ENCODE data around the gene BRI3BP.
A peak's percentile ranks its signal among the peaks of the same experiment; 100 is the strongest.

BRI3BP gene

GRCh38 chr12:124993626-124994436 lies at the start of gene BRI3BP:
BRI3BP (plus strand) TSS chr12:124993645; CDS start chr12:124993791, 146 bp downstream.
- DNase-seq = peak; percentile 42

DNA sequence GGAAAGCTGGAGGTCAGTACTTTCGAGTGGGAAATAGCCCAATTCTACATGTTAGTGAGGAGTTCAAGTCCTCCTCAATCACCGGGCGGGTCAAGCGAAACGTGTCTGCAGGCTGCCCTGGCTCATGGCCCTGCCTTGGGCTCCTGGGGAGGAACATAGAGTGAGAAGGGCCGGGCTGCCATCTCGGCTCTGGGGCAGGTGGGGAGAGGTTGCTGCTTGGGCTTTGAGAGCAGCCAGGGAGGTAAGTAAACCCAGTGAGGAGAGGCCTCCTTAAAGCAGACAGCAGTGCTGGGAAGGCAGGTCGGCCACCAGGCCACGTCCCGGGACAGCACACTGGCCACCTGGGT lies 47.0 kb upstream of the BRI3BP start:
- no peak for DNase-seq

- no peak for DNase-seq
Observed at GRCh38 chr12:124947013-124947412, 46.4 kb upstream of the BRI3BP start.

GRCh38 chr12:124947561-124948398 lies 45.7 kb upstream of the BRI3BP start:
- DNase-seq = no peak

GRCh38 chr12:124949066-124949465 lies 44.4 kb upstream of the BRI3BP start:
- no peak for DNase-seq

GRCh38 chr12:124949779-124950728 lies 43.4 kb upstream of the BRI3BP start:
- DNase-seq = no peak

DNA sequence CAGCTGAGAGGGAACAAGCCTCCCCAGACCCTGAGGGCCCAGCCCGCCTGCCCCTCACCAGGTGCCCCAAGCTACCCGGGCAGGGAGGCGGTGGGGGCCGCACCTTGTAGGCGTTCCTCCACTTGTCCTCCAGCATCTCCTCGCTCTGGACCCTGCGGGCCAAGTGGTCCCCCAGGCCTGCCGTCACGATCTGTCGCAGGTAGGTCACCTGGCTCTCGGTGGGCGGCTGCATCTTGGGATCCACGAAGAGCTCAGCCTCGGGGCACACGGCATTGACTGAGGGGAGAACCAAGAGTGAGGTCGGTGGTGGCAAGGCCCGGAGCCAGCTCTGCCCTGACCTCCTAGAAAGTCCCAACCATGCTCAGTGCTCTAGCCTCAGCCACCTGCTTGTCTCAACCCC lies 41.1 kb upstream of the BRI3BP start:
- DNase-seq = no peak

DNA sequence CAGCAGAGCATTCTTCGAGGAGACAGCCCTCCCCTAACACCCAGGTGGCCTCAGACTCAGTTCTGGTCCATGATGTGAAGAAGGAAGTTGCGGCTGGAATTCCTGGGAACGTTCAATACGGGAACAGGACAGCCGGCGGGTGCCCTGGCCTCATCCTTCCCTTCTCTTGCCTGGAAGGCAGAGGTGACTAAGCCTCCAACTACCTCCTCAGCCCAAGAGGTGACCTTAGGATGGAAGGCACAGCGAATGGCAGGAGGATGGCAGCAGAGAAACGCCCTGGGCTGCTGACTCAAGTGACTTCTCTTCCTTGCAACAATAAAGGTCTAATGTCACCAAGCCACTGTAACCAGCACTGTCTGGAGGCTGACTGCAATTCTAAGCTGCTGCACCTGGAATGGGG lies 40.6 kb upstream of the BRI3BP start:
- DNase-seq = no peak

- no peak for DNase-seq
Observed at GRCh38 chr12:124953689-124954405, 39.6 kb upstream of the BRI3BP start.

DNA sequence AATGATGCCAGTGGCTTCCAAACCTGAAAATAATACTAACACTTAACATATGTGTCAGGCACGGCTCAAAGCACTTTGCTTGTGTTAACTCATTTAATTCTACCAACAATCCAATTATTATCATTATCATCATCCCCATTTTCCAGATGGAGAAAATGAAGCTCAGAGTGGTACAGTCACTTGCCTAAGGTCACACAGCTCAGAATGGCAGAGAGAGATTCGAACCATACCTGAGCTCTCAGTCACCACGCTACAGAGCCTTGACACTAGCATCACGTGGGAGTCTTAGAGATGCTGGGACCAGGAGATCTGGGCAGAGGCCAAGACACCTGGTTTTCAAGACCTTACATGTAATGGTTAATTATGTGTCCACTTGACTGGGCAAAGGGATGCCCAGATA lies 38.7 kb upstream of the BRI3BP start:
- DNase-seq = no peak

DNA sequence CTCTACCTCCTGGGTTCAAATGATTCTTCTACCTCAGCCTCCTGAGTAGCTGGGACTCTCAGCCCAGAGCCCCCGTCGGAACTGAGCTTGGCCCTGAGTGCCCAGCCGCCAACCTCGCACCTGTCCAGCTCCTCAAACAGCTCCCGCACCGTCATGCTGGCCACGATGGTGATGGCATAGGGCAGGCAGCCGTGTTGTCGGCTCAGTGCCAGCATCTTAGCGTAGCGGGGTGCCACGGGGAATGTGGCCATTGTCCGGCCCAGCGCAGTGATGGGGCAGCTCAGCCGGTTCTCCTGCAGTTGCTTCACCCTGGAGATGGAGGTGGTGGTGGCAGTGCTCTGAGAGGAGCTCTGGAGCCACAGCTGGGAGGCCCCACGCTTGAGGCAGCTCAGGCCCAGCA lies 36.9 kb upstream of the BRI3BP start:
- DNase-seq = no peak

DNA sequence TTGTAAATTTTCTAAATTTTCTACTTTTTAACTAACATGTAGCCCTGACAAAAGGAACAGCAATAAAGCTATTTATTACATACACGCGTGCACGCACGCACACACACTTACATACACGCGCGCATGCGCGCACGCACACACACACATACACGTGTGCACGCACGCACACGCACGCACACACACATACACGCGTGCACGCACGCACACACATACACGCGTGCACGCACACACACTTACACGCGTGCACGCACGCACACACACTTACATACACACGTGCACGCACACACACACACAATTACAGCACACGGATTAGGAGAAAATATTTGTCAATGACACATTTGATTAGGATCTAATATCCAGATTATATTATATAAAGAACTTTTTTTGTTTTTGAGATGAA lies 32.4 kb upstream of the BRI3BP start:
- no peak for DNase-seq

DNA sequence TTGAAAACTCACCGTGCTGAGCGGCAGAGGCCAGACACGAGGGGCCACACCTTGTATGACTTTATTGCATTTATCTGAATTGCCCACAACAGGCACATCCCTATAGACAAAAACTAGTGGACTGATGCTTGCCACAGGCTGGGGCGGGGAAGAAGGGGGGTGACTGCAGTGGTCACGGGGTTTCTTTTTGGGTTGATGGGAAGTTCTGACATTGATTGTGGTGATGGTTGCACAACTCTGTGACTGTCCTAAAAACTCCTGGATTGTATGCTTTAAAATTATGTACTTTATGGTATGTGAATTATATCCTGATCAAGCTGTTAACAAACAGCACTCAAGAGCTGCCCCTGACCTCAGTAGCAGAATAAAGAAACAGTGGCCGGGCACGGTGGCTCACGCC lies 30.2 kb upstream of the BRI3BP start:
- no peak for DNase-seq

DNA sequence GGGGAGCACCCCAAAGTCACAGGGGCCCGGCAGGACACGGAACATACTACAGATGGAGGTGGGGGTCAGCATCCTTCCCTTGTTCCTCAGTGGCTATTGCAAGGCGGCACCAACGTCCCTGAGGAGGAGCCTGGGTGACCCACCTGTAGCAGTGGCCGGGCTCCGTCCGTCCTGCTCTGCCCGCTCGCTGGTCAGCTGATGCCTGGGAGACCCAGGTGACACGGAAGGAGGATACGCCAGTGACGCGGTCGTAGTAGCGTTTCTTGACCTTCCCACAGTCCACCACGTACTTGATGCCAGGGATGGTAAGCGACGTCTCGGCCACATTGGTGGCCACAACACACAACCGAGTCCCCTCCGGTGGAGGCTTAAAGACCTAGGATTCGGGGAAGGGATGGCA lies 29.2 kb upstream of the BRI3BP start:
- no peak for DNase-seq

DNA sequence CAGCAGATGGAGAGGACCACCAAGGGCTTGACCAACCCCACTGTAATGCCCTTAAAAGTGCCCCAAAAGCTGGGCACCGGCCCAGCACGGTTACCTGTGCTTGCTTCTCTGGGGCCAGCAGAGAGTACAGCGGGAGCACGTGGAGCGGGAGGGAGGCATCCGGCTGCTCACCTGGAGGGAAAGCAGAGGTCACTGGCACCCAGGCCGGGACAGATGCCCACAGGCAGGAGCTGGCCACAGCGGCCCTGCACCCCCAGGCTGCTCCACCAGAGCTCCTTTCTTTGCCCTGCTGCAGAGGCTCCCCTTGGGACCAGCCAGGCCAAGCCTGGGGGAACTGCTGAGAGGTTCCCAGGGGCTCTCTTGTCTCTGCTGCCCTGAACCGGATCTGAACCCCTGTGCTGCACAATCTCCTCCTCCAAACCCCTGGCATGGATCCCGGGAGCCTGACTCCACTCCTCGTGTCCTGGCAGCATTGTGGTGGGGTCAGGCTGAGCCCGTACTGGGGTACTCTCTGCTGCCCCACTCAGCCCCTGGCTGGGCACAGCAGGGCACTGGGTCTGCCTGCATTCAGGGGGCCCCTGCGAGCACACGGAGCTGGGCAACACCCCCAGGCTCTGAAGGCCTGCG lies 28.5 kb upstream of the BRI3BP start:
- no peak for DNase-seq

DNA sequence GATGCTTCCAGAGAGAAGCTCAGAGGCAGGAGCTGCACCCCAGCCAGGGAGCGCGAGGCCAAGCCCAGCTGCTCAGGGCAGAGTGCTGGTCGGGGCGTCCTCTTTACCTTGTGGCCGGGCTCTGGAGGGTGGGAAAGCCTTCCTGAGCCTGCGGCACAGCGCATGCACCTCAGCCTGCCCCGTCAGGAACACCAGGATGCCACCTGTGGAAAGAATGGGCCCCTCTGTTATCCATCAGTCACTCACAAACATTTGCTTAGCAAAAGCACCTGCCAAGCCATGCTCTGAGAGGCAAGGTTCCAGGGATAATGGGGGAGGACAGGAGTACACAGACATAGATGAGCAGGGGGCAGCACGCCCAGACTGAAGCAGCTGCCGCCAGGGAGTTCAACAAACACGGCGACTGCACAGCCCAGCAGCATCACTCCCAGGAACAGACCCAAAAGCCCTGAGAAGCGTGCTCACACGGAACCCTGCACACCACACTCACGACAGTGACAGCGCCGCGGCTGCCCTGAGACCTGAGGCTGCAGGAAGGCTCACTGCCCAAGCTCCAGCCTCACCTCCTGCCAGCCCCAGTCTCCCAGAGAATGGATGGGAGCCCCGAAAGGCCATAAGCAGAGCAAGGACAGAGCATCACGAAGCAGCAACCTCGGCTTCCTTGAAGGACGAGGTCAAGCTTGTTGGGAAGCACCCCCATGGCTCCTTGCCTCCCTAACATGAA lies 26.3 kb upstream of the BRI3BP start:
- DNase-seq = no peak

DNA sequence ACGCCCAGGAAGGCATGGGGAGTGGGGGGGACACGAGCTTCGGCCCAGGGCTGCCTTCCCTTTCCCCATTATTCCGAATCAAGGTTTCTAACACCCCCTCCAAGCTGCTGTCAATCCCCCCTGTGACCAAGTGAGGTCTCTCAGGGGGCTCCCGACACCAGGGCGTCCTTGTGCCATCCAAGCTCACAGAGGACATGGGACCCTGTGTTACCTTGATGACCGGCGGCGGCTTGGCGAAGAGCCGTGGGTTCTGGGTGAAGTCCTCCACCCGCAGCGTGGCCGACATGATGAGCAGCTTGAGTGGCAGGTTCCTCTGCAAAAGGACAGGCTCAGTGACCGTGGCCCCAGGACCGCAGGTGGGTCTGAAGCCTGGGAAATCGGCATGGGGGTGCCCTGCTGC lies 24.8 kb upstream of the BRI3BP start:
- no peak for DNase-seq

DNA sequence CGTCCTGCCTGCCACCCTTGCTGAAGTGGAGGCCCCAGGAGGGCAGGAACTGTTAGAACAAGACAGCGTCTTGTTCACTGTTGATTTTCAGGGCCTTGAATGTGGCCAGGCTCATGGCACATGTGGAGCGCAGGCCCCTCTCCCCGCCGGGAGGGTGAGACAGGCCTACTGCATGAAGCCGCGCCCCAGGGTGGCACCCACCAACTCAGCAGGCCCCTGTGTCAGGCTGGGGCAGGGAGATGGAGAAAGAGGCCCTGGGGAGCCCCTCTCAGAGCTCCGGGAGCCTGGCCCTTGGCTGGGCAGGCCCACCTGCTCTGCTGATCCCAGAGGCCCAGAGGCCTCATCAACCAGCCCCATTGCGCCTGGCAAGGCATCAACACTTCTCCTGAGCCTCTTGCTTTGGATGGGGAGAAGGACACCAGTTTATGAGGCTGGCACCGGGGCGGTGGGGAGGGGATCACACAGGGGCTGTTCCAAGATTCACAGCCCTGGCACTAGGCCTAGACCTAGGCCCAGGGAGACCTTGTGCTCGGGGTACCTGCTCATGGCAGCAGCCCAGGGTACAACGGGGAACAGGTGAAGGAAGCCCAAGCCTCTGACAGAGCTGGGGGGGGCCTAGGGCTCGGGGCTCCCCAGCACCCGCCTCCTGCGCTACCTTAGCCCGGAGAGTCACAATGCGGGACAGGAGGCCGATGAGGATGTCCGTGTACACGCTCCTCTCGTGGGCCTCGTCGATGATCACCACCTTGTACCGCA lies 22.6 kb upstream of the BRI3BP start:
- no peak for DNase-seq

- DNase-seq = no peak
Observed at GRCh38 chr12:124971603-124972002, 21.8 kb upstream of the BRI3BP start.

GRCh38 chr12:124972211-124972610 lies 21.2 kb upstream of the BRI3BP start:
- DNase-seq = no peak

DNA sequence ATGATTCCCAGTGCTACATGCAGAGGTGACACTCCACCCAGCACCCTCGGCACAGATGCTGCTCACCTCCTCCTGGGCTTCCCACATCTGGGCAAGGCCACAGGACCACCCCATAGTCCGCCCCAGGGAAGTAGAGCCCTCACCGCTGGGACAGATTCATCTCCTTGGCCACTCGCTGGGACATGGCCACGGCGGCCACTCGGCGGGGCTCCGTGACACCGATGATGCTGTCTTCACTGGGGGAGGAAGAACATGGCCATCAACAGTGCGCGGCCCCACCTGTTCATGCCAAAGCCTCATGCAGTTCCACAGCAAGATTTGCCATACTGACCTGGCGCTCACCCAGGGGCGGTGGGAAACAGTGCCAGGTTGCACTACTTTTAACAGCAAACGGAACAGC lies 18.2 kb upstream of the BRI3BP start:
- DNase-seq = no peak
